IMR-90 (cell line): ENCODE measurements around the gene CLMP.
"Not testable (repeated sequence)": the region's sequence is repeated elsewhere in the genome, so short reads cannot be mapped to it uniquely, and the experiment has no call there.

ENCODE experiments used
- BHLHE40 ChIP-seq: fragments of 150-350 bp; IDR thresholded peaks from 2 replicates; pipeline ENCODE4 v1.6.1; 2016; ENCODE audit warnings: mild to moderate bottlenecking, low read depth, low read length
- MAFK ChIP-seq: IDR thresholded peaks from 2 replicates; pipeline ENCODE4 v1.6.1; 2012; ENCODE audit warnings: low read depth, low read length, improper control_type of control experiment
- MXI1 ChIP-seq: IDR thresholded peaks from 2 replicates; pipeline ENCODE4 v1.6.1; 2012; ENCODE audit warnings: low read depth, mild to moderate bottlenecking, low read length, moderate library complexity, borderline replicate concordance
- POLR2A ChIP-seq: IDR thresholded peaks from 2 replicates; pipeline ENCODE4 v1.6.1; 2012; ENCODE audit warnings: mild to moderate bottlenecking, low read depth, low read length
- RAD21 ChIP-seq: IDR thresholded peaks from 2 replicates; pipeline ENCODE4 v1.6.1; 2012; ENCODE audit warnings: low read length, improper control_type of control experiment
- TF ChIP-seq, protein P1 (sequence below): conservative IDR thresholded peaks from 2 replicates; pipeline ENCODE4 v1.5.1; 2012; ENCODE audit warnings: mild to moderate bottlenecking, low read depth, low read length, improper control_type of control experiment

DNA sequence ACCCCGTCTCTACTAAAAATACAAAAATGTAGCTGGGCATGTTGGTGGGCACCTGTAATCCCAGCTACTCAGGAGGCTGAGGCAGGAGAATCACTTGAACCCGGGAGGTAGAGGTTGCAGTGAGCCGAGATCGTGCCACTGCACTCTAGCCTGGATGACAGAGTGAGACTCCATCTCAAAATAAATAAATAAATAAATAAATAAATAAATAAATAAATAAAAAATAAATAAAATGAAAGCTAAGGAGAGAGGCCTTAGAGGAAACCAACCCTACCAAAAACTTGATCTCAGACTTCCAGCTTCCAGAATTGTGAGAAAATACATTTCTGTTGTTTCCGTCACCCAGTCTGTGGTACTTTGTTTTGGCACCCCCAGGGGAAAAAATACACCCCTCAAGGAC lies 42.7 kb downstream of the CLMP start:
- TF ChIP-seq MXI1, BHLHE40, RAD21, MAFK, POLR2A: not testable (repeated sequence)
- TF ChIP-seq, protein P1, sequence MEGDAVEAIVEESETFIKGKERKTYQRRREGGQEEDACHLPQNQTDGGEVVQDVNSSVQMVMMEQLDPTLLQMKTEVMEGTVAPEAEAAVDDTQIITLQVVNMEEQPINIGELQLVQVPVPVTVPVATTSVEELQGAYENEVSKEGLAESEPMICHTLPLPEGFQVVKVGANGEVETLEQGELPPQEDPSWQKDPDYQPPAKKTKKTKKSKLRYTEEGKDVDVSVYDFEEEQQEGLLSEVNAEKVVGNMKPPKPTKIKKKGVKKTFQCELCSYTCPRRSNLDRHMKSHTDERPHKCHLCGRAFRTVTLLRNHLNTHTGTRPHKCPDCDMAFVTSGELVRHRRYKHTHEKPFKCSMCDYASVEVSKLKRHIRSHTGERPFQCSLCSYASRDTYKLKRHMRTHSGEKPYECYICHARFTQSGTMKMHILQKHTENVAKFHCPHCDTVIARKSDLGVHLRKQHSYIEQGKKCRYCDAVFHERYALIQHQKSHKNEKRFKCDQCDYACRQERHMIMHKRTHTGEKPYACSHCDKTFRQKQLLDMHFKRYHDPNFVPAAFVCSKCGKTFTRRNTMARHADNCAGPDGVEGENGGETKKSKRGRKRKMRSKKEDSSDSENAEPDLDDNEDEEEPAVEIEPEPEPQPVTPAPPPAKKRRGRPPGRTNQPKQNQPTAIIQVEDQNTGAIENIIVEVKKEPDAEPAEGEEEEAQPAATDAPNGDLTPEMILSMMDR: not testable (repeated sequence)
